Ishikawa (cell line): ENCODE measurements around the gene MRFAP1.

Experiments used
- CEBPB ChIP-seq: IDR thresholded peaks from 2 replicates; pipeline ENCODE4 v1.6.1; 2012
- CREB1 ChIP-seq: IDR thresholded peaks from 2 replicates; pipeline ENCODE4 v1.6.1; 2012; ENCODE audit warnings: low read depth
- EGR1 ChIP-seq: IDR thresholded peaks from 2 replicates; pipeline ENCODE4 v1.6.1; 2012
- EP300 ChIP-seq: IDR thresholded peaks from 2 replicates; pipeline ENCODE4 v1.6.1; 2012; ENCODE audit warnings: borderline replicate concordance
- FOXM1 ChIP-seq: IDR thresholded peaks from 2 replicates; pipeline ENCODE4 v1.6.1; 2012; ENCODE audit warnings: low read depth, borderline replicate concordance
- NFIC ChIP-seq: IDR thresholded peaks from 2 replicates; pipeline ENCODE4 v1.6.1; 2012
- RAD21 ChIP-seq: IDR thresholded peaks from 2 replicates; pipeline ENCODE4 v1.6.1; 2012; ENCODE audit warnings: low read depth
- TAF1 ChIP-seq: IDR thresholded peaks from 2 replicates; pipeline ENCODE4 v1.6.1; 2012; ENCODE audit warnings: low read depth, mild to moderate bottlenecking
- TCF12 ChIP-seq: IDR thresholded peaks from 2 replicates; pipeline ENCODE4 v1.6.1; 2012; ENCODE audit warnings: low read depth
- TEAD4 ChIP-seq: IDR thresholded peaks from 2 replicates; pipeline ENCODE4 v1.6.1; 2012
- YY1 ChIP-seq: IDR thresholded peaks from 2 replicates; pipeline ENCODE4 v1.6.1; 2012; ENCODE audit warnings: low read depth
- ZBTB7A ChIP-seq: IDR thresholded peaks from 2 replicates; pipeline ENCODE4 v1.6.1; 2012; ENCODE audit warnings: low read depth
- TF ChIP-seq, protein P1 (sequence below): IDR thresholded peaks from 2 replicates; pipeline ENCODE4 v1.6.1; 2012
- TF ChIP-seq, protein P2 (sequence below): IDR thresholded peaks from 2 replicates; pipeline ENCODE4 v1.6.1; 2012
- TF ChIP-seq, protein P3 (sequence below): IDR thresholded peaks from 2 replicates; pipeline ENCODE4 v1.6.1; 2012; ENCODE audit warnings: low read depth, mild to moderate bottlenecking

The MRFAP1 gene

DNA sequence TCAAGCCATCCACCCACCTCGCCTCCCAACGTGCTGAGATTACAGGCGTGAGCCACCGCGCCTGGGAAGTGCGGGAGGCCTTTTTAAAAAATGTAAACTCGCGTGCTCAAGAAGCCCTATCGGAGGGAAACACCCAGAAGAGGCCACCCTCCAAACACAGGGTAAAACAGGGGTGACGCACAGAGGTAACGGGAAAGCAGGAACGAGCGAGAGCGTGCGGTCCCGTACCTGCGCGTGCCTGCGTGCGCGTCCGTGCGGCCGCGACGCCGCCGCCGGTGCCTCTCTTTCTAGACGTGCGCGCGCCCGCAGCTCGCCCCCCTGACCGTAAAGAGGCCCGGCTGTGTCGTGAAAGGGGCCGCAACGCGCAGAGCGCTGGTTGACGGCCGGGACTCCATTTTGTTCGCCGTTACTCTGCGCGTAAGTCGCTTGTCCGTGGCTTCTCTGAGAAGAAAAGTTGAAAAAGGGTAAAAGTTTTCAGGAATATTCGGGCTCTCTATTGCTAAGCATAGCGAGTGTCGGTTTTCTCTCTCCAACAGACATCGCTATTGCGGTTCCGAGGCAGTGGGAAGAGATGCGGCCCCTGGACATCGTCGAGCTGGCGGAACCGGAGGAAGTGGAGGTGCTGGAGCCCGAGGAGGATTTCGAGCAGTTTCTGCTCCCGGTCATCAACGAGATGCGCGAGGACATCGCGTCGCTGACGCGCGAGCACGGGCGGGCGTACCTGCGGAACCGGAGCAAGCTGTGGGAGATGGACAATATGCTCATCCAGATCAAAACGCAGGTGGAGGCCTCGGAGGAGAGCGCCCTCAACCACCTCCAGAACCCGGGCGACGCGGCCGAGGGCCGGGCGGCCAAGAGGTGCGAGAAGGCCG is at the start of gene MRFAP1:
Gene MRFAP1 (plus strand): TSS at position 394 of the 872 bp plus-strand sequence. CDS start 178 bp downstream, at position 572.
- TF ChIP-seq TAF1 (peak; percentile 98), NFIC (no peak), TCF12 (peak; percentile 61), CREB1 (peak; percentile 41; the same call in 1 of the 2 replicates), ZBTB7A (no peak), FOXM1 (no peak; the same call in 1 of the 2 replicates), TEAD4 (no peak; the same call in 1 of the 2 replicates), YY1 (peak; percentile 95), RAD21 (no peak), CEBPB (no peak), EGR1 (no peak), EP300 (no peak; the same call in 1 of the 2 replicates)
- TF ChIP-seq, protein P1, sequence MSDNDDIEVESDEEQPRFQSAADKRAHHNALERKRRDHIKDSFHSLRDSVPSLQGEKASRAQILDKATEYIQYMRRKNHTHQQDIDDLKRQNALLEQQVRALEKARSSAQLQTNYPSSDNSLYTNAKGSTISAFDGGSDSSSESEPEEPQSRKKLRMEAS, result peak; percentile 95
- TF ChIP-seq, protein P2, sequence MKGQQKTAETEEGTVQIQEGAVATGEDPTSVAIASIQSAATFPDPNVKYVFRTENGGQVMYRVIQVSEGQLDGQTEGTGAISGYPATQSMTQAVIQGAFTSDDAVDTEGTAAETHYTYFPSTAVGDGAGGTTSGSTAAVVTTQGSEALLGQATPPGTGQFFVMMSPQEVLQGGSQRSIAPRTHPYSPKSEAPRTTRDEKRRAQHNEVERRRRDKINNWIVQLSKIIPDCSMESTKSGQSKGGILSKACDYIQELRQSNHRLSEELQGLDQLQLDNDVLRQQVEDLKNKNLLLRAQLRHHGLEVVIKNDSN, result no peak
- TF ChIP-seq, protein P3, sequence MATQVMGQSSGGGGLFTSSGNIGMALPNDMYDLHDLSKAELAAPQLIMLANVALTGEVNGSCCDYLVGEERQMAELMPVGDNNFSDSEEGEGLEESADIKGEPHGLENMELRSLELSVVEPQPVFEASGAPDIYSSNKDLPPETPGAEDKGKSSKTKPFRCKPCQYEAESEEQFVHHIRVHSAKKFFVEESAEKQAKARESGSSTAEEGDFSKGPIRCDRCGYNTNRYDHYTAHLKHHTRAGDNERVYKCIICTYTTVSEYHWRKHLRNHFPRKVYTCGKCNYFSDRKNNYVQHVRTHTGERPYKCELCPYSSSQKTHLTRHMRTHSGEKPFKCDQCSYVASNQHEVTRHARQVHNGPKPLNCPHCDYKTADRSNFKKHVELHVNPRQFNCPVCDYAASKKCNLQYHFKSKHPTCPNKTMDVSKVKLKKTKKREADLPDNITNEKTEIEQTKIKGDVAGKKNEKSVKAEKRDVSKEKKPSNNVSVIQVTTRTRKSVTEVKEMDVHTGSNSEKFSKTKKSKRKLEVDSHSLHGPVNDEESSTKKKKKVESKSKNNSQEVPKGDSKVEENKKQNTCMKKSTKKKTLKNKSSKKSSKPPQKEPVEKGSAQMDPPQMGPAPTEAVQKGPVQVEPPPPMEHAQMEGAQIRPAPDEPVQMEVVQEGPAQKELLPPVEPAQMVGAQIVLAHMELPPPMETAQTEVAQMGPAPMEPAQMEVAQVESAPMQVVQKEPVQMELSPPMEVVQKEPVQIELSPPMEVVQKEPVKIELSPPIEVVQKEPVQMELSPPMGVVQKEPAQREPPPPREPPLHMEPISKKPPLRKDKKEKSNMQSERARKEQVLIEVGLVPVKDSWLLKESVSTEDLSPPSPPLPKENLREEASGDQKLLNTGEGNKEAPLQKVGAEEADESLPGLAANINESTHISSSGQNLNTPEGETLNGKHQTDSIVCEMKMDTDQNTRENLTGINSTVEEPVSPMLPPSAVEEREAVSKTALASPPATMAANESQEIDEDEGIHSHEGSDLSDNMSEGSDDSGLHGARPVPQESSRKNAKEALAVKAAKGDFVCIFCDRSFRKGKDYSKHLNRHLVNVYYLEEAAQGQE, result peak; percentile 22; the same call in 1 of the 2 replicates

DNA sequence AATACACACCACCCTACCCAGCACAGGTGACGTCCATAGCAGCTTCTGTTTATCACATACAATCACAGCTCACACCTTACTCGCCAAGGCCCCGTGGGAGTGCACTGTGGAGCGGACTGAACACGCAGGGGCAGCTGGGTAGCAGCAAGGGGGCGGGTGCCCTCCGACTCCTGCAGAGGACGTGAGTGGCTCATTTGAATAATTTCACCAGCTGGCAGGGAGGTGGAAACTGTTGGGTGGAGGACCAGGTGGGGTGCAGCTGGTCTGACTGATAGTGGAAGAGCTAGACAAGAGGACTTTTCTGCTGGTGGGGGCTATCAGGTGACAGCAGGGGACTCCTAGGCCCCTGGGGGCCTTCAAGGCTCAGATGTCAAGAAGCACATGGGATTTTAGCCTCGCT is 49.2 kb upstream of the MRFAP1 start:
- TF ChIP-seq TCF12 (no peak), CREB1 (no peak), ZBTB7A (no peak), TAF1 (no peak), TEAD4 (no peak), NFIC (no peak), RAD21 (no peak), CEBPB (no peak), EGR1 (no peak), YY1 (no peak), EP300 (no peak), FOXM1 (no peak)
- TF ChIP-seq, protein P2, result no peak
- TF ChIP-seq, protein P1, result no peak
- TF ChIP-seq, protein P3, result no peak

DNA sequence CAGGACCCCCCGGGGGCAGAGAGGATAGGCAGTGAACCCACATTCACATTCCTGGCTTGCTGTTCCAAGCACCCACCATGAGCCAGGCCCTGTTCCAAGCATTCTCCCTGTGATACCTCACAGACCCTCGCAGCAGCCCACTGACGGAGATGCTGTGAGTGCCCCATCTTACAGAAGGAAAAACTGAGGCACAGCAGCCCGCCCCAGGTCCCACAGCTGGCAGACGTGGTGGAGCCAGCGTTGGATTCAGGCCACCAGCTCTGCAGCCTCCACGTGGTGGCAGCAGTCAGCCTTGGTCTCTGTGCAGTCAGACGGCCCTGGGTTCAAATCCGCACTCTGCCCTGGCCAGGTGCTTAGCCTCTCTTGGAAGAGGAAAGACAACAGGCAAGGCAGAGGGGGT is 48.7 kb upstream of the MRFAP1 start:
- TF ChIP-seq CREB1, result no peak
- TF ChIP-seq TAF1, result no peak
- peak; percentile 8; the same call in 1 of the 2 replicates for TF ChIP-seq RAD21
- TF ChIP-seq, protein P3, result no peak
- TF ChIP-seq EP300, result no peak
- TF ChIP-seq YY1, result no peak
